Gastrocnemius medialis (tissue), 4 donors: Measurements from ENCODE around the gene SPTBN1. TPM values are rescaled to one million over a fixed set of nuclear protein-coding genes. Genes with fewer than 3 reads are reported as not detected.
"Not testable (repeated sequence)": the region's sequence is repeated elsewhere in the genome, so short reads cannot be mapped to it uniquely, and the experiment has no call there.

Experiments used
- ATAC-seq, 2 donors: fragments of 150-250 bp; one replicate each; pipeline ENCODE4 v1.9.1; 2016
- DNase-seq, 2 donors: peaks; one replicate each; pipeline ENCODE4 v3.0.0-alpha.2; 2019
- H3K27ac ChIP-seq, 4 donors: fragments of 200-600 bp; sonication (generic); 1 replicate in 1 of 4; 2 replicates in 3 of 4; pipeline ENCODE4 v1.5.1; 2016 to 2018; ENCODE audit warnings: mild to moderate bottlenecking in 2 of 4, moderate library complexity in 1 of 4
- H3K27me3 ChIP-seq, 3 donors: fragments of 200-600 bp; sonication (generic) in 2 of 3; 1 replicate in 1 of 3; 2 replicates in 2 of 3; pipeline versions ENCODE4 v1.5.1 to v1.6.0; 2016 to 2019; ENCODE audit warnings: mild to moderate bottlenecking in 1 of 3, moderate library complexity in 1 of 3
- H3K36me3 ChIP-seq, 2 donors: fragments of 200-600 bp; sonication (generic) in 1 of 2; one replicate each; pipeline ENCODE4 v1.5.1; 2017 to 2018
- H3K4me1 ChIP-seq, 2 donors: fragments of 200-600 bp; sonication (generic) in 1 of 2; one replicate each; pipeline ENCODE4 v1.5.1; 2016 to 2017; ENCODE audit warnings: mild to moderate bottlenecking in 2 of 2
- H3K4me3 ChIP-seq, 4 donors: fragments of 200-600 bp; sonication (generic) in 3 of 4; 1 replicate in 1 of 4; 2 replicates in 3 of 4; pipeline ENCODE4 v1.5.1; 2016 to 2019; ENCODE audit warnings: mild to moderate bottlenecking in 2 of 4
- H3K9me3 ChIP-seq, 3 donors: fragments of 200-600 bp; sonication (generic) in 2 of 3; 1 replicate in 1 of 3; 2 replicates in 2 of 3; pipeline ENCODE4 v1.5.1; 2016 to 2019
- CTCF ChIP-seq, 5 experiments: fragments of 450-650 bp in 3 of 5; fragments of 200-600 bp in 2 of 5; sonication (generic) in 2 of 5; IDR thresholded peaks in 4 of 5; conservative IDR thresholded peaks in 1 of 5; 1 replicate in 4 of 5; 2 replicates in 1 of 5; pipeline ENCODE4 v1.5.1; 2016 to 2019; ENCODE audit warnings: antibody characterized with exemption in 5 of 5, mild to moderate bottlenecking in 3 of 5, moderate library complexity in 3 of 5
- POLR2A ChIP-seq, 2 donors: fragments of 450-650 bp; IDR thresholded peaks; one replicate each; pipeline ENCODE4 v1.6.1; 2017; ENCODE audit warnings: antibody characterized with exemption in 2 of 2, mild to moderate bottlenecking in 2 of 2, moderate library complexity in 2 of 2
- in situ Hi-C, 4 donors: fragments of 200-750 bp; cut with MboI; loops; one replicate each; pipeline versions ENCODE4 v1.15.0 to v1.8.0; 2017; ENCODE audit warnings: low sequenced_read_pairs in 4 of 4
- intact Hi-C: fragments of 100-400 bp; cut with DNase I; formaldehyde crosslinking; loops from one replicate; pipeline ENCODE4 v1.15.1; 2023; ENCODE audit warnings: low total_unique reads
- total RNA-seq, 4 donors: library from RNA; depleted of rRNA; stranded (reverse); fragments of >200 nt; gene quantifications; one replicate each; pipeline versions ENCODE4 v1.1.0 to v1.2.3, GENCODE V29; 2016

SPTBN1 gene
- total RNA-seq, 4 donors from 2014 or later: 107 to 191 (median 119) TPM

GRCh38 chr2:54524226-54524991 lies 68.3 kb downstream of the SPTBN1 start:
- H3K36me3 ChIP-seq: peaks cover 0 to 15% of the 10 kb centered on the region in 2 donors
- no peak overlapping the region for H3K4me3 ChIP-seq
- in situ Hi-C loops: loop anchor here (5.0 to 25.0 kb wide), 5 partner anchors 178 to 412 kb away; partner anchors contain the start of gene ACYP2 (in 1 of the 4)

GRCh38 chr2:54525321-54525720 lies 69.2 kb downstream of the SPTBN1 start:
- ATAC-seq (no peak), DNase-seq (no peak)
- H3K9me3 ChIP-seq: no peaks in the 10 kb centered on the region
- TF ChIP-seq CTCF (IDR thresholded peaks at IDR 0.05 in 4 of 5, conservative IDR thresholded peaks at IDR 0.05 in 1 of 5) (no peak), POLR2A (IDR thresholded peaks at IDR 0.05) (no peak)
- intact Hi-C loops: loop anchor here (10.0 kb wide), 2 partner anchors 79 to 109 kb away; no protein-coding TSS in a partner anchor
- H3K36me3 ChIP-seq: peaks cover 0 to 15% of the 10 kb centered on the region in 2 donors
- peak overlapping the region in 3 of 4 donors; percentile 32 to 73 (median 67) for H3K27ac ChIP-seq
- H3K4me3 ChIP-seq: no peak overlapping the region
- in situ Hi-C loops: loop anchor here in 3 of 4 donors (10.0 kb wide), 1 partner anchor 179 kb away; no protein-coding TSS in a partner anchor
- peaks cover 16 to 63% of the 10 kb centered on the region in 2 donors for H3K4me1 ChIP-seq
- H3K27me3 ChIP-seq: no peaks in the 10 kb centered on the region

More at GRCh38 chr2:54524226-54524991, 68.3 kb downstream of the SPTBN1 start:
- peak in 1 of 2 donors; percentile 19 for DNase-seq
- intact Hi-C loops: loop anchor here (10.0 kb wide), 2 partner anchors 80 to 110 kb away; no protein-coding TSS in a partner anchor
- H3K27ac ChIP-seq: peak overlapping the region; percentile 32 to 73 (median 56)
- no peaks in the 10 kb centered on the region for H3K27me3 ChIP-seq
- peaks cover 20 to 64% of the 10 kb centered on the region in 2 donors for H3K4me1 ChIP-seq
- ATAC-seq: peak; percentile 91 to 92
- TF ChIP-seq POLR2A (IDR thresholded peaks at IDR 0.05) (no peak), CTCF (IDR thresholded peaks at IDR 0.05 in 4 of 5, conservative IDR thresholded peaks at IDR 0.05 in 1 of 5) (no peak)
- no peaks in the 10 kb centered on the region for H3K9me3 ChIP-seq

GRCh38 chr2:54526226-54526879 lies 70.2 kb downstream of the SPTBN1 start:
- Histone ChIP-seq H3K36me3 (peaks cover 0 to 15% of the 10 kb centered on the region in 2 donors), H3K27me3 (no peaks in the 10 kb centered on the region), H3K4me3 (no peak overlapping the region), H3K9me3 (no peaks in the 10 kb centered on the region), H3K27ac (peak overlapping the region in 3 of 4 donors; percentile 20 to 73 (median 67)), H3K4me1 (peaks cover 16 to 57% of the 10 kb centered on the region in 2 donors)
- TF ChIP-seq POLR2A (IDR thresholded peaks at IDR 0.05) (no peak), CTCF (IDR thresholded peaks at IDR 0.05 in 4 of 5, conservative IDR thresholded peaks at IDR 0.05 in 1 of 5) (no peak)
- intact Hi-C loops: loop anchor here (2.0 to 10.0 kb wide), 3 partner anchors 52 to 108 kb away; no protein-coding TSS in a partner anchor
- in situ Hi-C loops: loop anchor here in 3 of 4 donors (10.0 kb wide), 1 partner anchor 178 kb away; no protein-coding TSS in a partner anchor
- DNase-seq: no peak
- ATAC-seq: no peak

GRCh38 chr2:54528311-54528955 lies 72.3 kb downstream of the SPTBN1 start:
- intact Hi-C loops: loop anchor here (10.0 kb wide), 2 partner anchors 76 to 106 kb away; no protein-coding TSS in a partner anchor
- no peak for DNase-seq
- Histone ChIP-seq H3K27me3 (no peaks in the 10 kb centered on the region), H3K4me3 (no peak overlapping the region), H3K4me1 (peaks cover 10 to 48% of the 10 kb centered on the region in 2 donors), H3K9me3 (no peaks in the 10 kb centered on the region), H3K27ac (no peak overlapping the region), H3K36me3 (peaks cover 0 to 15% of the 10 kb centered on the region in 2 donors)
- TF ChIP-seq CTCF (IDR thresholded peaks at IDR 0.05 in 4 of 5, conservative IDR thresholded peaks at IDR 0.05 in 1 of 5): no peak
- TF ChIP-seq POLR2A (IDR thresholded peaks at IDR 0.05): no peak
- in situ Hi-C loops: loop anchor here in 3 of 4 donors (10.0 kb wide), 1 partner anchor 176 kb away; no protein-coding TSS in a partner anchor
- ATAC-seq: no peak

GRCh38 chr2:54529518-54529917 lies 73.4 kb downstream of the SPTBN1 start:
- in situ Hi-C loops: loop anchor here in 3 of 4 donors (10.0 kb wide), 1 partner anchor 175 kb away; no protein-coding TSS in a partner anchor
- ATAC-seq, H3K4me3 ChIP-seq, DNase-seq, H3K9me3 ChIP-seq, H3K27me3 ChIP-seq, H3K27ac ChIP-seq: not testable (repeated sequence)
- H3K36me3 ChIP-seq: peaks cover 0 to 19% of the 10 kb centered on the region in 2 donors
- intact Hi-C loops: loop anchor here (10.0 kb wide), 2 partner anchors 75 to 105 kb away; no protein-coding TSS in a partner anchor
- peaks cover 9 to 43% of the 10 kb centered on the region in 2 donors for H3K4me1 ChIP-seq
